ENCODE results near the gene MRTFB.
A peak's percentile ranks its signal among the peaks of the same experiment; 100 is the strongest.

Gene MRTFB

DNA sequence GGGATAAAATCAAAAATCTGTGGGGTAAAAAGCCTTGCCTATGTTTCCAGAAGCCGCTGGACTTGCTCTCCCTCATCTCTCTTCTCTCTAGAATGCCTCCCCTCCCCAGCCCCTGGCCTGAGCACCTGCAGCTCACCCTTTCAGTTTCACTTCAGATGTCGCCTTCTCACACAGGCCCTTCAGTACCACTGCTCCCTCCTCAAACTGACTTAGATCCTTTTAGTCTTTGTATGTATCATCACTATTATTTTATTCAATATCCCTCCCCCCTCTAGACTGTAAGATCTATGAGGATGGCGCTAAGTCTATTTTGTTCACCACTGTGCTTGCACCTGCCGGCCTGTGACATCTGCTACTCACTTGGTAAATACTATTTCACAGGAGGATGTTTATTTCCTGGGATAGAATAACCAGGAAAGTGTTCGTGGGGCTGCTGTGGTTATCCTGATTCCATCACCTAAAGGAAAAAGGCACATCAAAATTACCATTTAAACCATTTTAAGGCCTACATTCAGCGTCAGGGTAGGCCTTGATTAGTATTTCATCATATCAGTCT is 122.3 kb downstream of the MRTFB start:
- DNase-seq: no peak

DNA sequence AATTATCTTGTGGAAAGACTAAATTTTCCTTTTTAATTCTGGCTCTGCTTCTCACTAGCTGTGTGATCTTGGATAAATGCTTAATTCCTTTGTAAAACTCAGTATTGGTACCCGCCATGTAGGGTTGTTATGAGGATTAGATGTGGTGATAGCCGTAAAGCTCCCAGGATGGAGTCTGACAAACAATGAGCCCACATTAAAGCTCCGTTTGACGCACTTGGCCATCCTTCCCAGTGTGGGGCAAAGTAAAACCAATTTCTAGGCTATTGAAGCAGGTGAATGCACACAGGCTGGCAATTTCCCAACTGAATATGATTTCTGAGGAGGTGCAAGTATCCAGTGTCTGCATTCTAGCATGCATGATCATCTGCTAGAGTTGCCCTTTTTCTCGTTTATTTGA is 123.6 kb downstream of the MRTFB start:
- no peak for DNase-seq

DNA sequence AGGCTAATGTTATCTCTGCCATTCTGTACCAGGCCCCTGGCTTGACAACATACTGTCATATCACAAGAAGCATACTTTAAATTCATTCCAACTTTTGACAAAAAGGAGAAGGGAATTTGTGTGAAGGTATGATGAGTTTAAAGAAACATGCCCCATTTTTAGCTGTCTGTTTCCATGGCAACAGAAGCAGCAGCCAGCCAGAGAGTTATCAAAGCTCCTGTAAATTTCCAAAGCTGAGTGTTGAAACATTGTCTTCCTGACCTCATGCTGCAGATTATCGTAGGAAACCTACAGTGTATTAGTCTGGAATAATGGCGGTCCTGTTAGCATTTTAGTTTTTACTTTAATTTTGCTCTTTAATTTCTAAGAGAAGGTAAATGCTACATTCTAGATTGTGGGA is 124.9 kb downstream of the MRTFB start:
- DNase-seq: no peak

DNA sequence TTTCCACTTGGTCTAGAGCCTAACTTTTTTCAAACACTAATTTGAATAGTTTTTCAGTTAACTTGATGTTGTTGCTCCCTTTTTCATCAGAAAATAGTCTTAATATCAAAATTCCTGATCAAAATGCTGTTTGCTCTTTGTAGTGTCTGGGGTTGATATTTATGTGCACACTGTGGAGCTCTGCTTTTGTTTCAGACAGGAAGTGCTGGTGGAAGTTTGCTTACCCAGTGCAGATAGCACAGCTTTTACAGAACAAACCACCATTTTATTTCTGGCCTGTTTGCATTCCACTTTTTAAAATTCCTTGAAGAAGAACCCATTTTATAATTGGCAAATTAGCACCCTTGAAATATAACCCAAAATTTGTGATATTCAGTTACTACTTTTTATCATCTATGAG is 125.4 kb downstream of the MRTFB start:
- DNase-seq: no peak

DNA sequence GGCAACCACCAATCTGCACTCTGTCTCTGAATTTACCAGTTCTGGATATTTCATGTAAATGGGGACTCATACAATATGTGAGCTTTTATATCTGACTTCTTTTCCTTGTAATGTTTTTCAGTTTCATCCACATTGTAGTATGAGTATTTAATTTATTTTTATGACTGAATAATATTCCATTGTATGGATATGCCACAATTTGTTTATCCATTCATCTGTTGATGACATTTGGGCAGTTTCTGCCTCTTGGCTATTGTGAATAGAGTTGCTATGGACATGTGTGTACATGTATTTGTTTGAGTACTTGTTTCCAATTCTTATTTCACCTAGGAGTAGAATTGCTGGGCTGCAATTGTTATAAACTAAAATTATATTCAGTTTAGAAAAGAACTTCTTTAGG is 126.9 kb downstream of the MRTFB start:
- no peak for DNase-seq

DNA sequence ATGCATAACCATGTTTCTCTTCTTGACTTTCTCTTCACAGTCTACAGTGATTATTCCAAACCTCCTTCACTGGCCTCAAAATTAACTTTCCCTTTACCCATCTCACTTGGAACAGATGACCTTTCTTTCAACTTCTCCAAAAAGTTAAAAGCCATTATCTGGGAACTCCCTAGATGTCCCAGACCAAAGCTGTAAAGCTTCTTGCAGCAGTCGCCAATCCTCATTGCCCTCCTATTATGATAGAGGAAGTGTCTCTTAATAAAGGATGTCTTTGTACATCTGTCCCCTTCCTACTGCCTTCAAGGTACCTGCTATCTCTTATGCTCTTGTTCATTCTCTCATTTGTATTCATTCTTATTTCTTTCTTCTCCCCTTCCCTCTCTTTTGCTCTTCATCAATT is 127.5 kb downstream of the MRTFB start:
- no peak for DNase-seq

DNA sequence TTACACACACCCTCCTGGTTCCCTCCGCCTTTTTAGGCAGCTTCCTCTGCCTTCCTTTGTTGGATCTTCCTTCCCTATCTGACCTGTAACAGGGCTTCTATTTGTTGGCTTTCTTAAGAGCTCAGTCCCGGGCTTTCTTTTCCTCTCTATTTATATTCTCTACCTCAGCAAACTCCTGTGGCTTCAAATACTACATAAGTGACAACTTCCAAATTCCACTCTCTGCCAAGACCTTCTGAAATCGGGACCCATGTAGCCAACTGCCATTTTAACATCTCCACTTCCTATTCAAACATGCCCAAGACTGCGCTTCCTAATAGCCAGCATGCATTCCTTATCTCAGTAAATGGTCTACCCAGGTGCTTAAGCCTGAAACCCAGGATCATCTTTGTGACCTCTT is 128.1 kb downstream of the MRTFB start:
- DNase-seq: no peak

DNA sequence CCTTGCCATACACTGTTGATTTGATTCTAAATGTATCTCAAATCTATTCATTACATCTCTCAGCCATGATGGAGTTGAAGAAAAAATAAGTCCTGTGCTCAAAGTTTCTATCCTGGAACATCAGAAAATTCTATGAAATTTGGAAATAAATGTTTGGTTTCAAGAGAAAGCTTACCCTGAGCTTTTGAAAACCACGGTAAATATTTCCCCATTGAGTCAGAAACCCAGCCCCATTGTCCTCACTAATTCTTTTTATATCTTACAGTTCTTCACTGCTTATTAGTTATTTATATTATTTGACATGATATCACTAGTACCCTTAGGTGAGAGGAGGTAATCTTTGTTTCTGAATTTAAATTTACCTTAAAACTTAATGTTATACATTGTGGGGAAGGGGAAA is 128.5 kb downstream of the MRTFB start:
- peak; percentile 31 for DNase-seq

DNA sequence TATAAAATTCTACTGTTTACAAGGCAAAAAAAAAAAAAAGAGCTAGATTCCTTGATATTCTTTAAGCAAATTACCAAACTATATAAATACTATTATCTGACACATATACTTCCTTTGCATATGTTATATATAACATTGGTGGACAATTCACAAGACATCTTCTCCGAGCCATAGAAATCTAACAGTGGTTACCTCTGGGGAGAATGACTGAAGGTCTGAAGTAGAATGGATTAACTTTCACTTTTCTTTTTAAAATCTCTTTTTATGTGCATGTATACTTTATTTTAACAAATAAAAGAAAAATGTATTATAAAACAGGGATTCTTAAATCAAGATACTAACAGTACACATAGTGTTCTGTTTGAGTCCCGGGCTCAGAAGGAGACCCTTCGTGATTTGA is 131.0 kb downstream of the MRTFB start:
- no peak for DNase-seq

DNA sequence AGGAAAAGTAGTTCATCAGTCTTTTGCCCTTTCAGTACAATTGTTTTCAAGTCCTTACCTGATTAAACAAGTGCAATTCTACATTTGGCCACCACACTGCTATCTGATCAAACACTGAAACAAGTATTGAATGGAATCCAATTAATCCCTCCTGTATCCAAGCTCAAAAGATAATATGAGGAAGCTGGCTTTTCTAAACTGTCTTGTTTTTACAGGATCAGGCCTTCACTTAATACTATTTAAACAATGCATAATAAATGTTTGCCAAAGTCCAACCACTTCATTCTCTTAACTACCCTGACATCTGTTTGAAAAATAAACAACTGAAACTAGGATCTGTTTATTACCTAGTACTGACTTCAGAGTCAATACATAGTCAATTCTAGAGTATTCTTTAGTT is 131.6 kb downstream of the MRTFB start:
- peak; percentile 16 for DNase-seq

DNA sequence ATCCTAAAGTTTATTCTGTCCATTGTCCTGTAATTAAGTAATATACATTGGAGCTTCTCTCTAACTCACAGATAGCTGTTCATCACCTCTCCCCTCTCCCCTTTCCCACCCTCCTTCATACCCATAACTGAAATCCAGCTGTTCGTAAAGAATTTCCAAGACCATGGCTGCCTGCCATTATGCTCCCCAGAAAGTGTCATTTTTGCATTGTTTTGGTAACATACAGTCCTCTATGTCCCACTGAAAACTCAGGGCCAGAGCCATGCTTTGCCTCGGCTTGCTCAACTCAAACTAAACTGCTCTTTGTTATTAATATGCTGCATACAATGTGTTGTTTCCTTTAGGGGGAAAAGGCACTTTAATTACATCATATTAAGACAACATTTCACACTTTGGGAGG is 132.0 kb downstream of the MRTFB start:
- no peak for DNase-seq

DNA sequence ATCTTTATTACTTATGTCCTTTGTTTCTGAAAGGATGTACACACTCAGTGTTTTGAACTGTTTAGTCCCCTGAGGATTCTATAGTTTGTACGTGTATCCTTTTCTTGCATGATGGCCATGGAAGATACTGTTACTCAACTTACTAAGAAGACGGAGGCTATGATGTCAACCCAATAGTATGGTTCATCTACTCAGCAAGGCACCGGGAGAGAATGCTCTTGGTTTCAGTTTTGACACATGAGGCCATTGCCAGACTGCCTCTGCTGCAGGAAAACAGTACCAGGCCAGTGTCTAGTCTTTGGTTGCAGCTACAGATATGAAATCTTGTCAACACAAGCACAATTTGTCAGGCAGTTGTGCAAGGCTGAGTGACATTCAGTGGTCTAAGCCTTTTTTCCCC is 134.5 kb downstream of the MRTFB start:
- no peak for DNase-seq

DNA sequence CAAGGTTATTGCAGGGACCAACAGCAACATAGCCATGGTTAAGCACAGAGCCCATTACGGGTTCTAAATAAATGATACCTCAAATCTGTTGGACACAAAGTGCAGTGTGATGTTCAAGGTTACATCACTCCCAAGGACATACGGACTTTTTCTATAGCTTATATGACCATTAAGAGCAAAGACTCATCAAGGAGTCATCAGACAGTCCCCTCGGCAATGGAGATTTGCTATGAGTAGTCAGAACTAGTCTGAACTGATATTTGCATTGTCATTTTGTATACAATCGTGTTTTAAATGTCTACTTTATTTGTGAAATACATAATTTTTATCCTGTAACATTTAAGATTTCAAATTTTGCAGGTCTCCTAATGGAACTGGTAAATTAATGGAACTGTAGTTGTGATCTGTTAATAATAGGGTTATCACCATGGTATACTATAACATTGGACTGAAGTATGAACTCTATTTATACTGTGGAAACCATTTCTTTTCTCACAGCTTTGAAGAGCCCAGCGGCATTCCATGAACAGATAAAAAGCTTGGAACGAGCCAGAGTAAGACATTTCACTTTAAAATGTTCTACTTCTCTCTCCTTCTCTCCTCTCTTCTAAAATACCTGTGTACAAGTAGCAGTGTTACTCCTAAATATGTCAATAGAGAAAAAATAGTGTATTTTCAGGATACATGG is 140.9 kb downstream of the MRTFB start:
- no peak for DNase-seq

DNA sequence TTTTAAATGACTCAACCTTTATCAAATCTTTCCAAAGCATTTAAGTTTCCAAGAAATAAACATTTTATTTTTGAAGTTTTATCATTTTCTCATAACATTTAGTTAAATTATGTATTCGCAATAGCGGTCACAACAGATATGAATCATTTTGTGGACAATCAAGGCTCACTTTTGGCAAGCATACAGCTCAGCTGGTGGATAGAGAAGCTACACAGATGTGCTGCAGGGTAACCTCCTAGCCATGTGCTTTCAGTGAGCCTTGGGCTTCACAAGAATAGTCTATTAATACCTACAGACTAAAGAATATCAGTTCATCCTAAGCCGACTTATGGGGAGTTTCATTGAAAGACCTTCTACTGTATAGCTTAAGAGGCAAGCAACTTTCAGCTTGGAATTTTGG is 144.8 kb downstream of the MRTFB start:
- no peak for DNase-seq

DNA sequence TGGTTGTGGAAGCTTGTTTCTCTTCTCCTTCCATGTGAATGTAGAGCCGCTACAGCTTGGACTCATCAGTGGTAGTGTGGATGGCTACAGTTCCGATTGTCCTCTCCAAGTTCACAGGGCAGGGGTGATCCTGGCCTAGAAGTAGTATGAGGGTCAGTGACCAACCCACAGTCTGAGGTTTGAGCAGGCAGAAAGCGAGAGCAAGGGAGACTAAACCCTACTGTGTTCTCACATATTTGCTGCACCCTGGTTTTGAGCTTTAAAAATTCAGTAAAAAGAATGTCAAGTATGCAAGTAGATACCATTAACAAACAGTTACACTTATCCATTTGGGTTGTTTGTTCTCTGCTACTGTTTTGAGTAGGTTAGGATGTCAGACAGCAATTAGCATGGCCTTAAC is 148.9 kb downstream of the MRTFB start:
- DNase-seq: no peak

DNA sequence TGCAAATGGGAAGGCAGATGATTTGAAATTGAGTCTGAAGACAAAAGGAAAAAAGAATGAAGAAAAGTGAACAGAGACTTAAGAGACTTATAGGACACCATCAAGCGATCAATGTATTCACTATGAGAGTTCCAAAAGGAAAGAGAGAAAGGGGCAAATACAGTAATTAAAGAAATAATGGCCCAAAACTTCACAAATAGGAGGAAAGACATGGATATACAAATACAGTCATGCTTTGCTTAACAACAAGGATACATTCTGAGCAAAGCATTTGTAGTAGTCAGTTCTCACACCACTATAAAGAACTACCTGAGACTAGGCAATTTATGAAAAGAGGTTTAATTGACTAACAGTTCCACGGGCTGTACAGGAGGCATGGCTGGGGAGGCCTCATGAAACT is 152.5 kb downstream of the MRTFB start:
- DNase-seq: no peak

DNA sequence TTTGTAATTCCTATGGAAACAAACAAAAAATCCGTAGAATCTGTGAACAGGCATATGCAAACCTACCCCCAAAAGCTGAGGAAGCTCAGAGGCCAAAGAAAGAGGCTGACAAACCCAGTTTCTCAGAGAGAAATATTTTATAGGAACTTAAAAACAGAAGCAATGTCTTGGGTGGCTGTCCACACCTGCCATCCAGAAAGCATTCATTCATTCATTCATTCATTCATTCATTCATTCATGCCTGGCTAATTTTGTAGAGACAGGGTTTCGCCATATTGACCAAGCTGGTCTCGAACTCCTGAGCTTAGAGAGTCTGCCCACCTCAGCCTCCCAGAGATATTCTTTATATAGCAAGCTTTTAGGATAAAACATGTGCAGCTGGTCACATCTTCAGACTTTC is 154.3 kb downstream of the MRTFB start:
- no peak for DNase-seq

DNA sequence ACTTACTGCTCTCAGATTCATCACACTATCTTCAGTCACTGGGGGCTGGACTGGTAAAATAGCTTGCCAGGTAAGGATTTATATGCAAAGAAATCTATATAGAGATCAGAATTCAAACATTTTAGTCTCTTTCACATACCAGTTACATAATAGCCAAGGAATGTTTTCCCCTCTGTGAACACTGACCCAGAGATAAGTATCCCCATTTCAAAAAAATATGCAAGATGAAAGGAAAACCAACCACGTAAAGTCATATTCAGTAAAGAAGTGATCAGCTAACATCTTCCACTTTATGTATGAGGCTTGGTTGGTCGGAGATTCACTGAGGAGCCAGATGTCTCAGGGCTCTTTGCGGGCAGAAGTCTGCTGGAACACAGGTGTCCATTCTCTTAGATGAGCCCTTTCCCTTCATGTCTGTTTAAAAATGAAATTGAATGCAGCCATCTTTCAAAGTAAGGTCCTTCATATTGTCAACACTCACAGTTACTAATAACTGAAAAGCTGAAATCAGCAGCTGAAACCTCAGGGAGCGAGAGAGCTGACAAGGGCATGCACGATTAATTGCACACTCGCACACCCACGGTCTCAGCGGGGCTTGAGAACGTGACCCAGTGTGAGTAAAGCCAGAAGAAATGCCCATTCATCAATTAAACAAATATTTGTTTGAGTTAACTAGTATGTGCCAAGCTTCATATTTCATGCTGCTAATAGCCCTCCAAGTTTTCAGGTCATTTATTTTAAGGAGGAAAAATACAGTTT is 161.2 kb downstream of the MRTFB start:
- no peak for DNase-seq

DNA sequence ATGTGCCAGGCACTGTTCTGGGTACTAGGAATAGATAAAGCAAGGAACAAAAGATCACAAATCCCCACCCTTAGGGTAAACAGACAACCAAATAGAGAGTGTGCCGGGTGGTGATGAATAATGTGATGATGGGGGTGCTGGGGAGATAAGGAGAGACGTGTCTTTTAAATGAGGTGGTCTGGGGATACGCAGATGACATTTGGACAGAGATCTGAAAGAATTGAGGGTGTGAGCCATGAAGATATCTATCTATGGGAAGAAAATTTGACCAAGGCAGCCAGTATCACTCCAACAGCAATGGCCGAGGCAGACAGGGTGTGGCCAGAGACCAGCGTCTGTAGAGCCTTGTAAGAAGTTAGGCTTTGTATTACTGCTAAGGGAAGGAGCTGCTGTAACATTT is 165.3 kb downstream of the MRTFB start:
- no peak for DNase-seq

DNA sequence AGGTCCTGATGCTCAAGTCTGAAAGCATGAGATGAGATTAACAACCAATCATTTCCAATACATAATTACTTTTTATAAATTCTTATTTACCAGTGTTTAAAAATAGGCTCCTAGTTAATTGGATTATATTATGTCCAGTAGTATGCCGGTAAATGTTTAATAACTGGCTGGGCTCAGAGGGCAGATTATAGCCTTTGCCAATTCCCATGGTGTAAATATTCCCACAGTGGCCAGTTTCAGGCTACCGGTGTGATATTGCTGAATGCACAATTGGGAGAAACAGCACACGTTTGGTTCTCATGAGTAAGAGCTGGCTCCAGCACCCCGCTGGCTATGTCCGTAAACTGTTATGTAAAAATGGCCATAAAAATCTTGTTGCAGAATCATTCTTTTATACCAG is 167.6 kb downstream of the MRTFB start:
- DNase-seq: no peak

DNA sequence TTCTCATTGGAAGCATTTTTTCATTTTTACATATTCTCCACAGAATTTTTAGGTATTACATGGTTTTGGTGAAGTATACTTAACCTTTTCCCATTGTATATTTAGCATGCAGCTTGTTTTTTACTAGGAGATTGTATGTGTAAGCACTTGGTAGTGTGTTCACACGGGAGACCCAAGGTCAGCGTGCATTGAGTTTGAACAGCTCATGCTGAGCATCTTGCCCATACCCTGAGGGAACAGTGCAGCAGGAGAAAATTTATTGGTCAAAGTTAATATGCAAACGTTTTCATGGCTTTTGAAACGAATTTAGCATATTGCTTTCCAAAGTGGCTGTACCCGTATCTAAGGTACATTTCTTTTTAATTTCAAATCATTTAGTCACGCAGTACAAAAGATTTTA is 168.7 kb downstream of the MRTFB start:
- no peak for DNase-seq

DNA sequence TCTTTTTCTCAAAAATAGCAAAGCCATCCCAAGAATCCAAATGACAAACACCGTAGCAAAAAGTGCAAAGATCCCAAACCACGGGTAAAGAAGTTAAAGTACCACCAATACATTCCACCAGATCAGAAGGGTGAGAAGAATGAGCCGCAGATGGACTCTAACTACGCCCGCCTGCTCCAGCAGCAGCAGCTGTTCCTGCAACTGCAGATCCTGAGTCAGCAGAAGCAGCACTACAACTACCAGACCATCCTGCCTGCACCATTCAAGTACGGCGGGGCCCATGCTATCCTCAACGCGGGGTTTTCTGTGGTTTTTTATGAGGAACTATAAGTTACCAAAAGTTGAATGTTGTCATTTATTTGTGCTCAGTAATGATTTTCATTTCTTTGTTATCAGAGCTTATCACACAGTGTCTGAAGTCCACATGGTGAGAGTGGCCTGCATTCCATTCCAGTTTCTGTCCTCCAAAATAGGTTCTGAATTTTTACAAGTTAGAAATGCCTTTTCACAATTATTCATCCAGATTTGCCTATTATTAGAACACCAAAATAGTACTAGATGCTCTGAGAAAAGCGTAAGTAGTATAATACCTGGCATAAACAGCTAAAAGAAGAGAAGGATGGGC is 169.2 kb downstream of the MRTFB start:
- no peak for DNase-seq

DNA sequence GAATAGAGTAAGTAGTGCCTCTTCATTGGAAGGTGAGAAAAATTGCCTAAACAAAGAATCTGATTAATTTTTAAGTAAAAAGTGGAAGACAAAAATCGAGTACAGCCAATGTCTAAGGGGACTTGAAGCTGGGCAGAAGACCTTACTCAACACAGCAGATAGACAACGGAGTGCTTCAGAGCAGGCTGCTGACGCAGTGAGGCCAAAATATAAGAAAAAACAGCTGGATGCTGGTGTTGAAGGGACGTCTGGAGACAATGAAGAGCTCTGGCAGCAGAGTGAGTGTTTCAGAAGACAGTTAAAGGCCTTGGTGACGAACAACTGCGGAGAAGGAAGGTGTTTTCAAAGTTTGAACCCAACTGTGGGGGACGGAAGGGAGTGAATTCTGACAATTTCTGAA is 169.8 kb downstream of the MRTFB start:
- DNase-seq: no peak

DNA sequence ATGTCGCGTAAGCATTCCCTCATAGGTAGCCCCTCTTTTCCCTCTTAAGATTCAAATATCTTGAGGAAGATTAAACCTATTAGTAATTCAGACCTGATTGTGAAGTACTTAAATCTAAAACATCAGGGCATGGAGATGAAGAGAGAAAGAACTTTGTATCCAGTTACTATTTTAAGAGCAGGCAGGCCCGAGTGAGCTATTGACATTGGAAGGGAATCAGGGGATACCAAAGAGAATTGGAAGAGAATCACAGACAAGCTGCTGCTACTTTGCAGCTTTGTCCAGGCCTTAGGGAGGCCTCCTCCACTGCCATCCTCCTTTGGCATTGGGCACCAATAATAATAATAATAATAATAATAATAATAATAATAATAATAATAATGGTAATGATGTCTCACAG is 170.5 kb downstream of the MRTFB start:
- DNase-seq: no peak

Data from HCEC 1CT (cell line).